Measurements from ENCODE around the gene TMOD4.

TMOD4 gene

DNA sequence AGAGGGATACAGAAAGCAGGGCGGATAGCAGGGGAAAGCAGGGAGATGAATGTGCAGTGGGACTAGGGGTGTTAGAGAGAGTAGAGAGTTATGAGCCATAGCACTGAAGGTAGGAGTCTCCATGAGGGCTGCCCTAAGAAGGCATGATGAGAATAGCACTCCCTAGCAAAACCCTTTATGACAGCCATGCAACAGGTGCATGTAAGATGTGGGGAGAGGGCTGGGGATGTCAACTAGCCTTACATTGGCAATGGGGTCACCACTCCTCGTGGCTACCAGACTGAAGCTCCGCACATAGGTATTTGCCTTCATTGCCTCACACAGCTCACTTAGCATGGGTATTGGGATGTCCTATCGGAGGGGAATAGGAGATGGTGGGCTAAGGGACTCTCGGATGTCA, 4.6 kb downstream of the TMOD4 start:
- no peak for DNase-seq (ENCODE audit: low read depth)
- TF ChIP-seq, protein P1, sequence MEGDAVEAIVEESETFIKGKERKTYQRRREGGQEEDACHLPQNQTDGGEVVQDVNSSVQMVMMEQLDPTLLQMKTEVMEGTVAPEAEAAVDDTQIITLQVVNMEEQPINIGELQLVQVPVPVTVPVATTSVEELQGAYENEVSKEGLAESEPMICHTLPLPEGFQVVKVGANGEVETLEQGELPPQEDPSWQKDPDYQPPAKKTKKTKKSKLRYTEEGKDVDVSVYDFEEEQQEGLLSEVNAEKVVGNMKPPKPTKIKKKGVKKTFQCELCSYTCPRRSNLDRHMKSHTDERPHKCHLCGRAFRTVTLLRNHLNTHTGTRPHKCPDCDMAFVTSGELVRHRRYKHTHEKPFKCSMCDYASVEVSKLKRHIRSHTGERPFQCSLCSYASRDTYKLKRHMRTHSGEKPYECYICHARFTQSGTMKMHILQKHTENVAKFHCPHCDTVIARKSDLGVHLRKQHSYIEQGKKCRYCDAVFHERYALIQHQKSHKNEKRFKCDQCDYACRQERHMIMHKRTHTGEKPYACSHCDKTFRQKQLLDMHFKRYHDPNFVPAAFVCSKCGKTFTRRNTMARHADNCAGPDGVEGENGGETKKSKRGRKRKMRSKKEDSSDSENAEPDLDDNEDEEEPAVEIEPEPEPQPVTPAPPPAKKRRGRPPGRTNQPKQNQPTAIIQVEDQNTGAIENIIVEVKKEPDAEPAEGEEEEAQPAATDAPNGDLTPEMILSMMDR (conservative IDR thresholded peaks at IDR 0.05; ENCODE audit: low read length) = no peak

DNA sequence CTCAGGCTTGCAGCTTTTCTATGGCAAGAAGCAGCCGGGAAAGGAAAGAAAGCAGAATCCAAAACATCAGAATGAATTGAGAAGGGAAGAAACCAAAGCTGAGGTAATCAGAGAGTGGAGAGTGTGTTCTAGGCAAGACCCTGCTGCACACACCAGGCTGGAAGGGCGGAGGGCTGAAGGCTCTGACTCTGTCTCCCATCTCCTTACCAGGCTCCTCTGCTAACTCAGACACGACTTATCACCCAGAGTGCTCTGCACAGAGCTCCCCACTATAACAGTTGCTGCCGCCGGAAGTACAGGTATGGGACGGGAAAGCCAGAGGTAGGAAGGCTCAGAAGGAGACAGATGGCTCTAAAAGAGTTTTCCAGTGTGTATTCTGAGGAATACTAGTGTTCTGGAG, 8.7 kb downstream of the TMOD4 start:
- TF ChIP-seq, protein P1 (conservative IDR thresholded peaks at IDR 0.05; ENCODE audit: low read length) = no peak
- no peak for DNase-seq (ENCODE audit: low read depth)
- peak overlapping the region; percentile 98 for H3K4me3 ChIP-seq (ENCODE audit: low read length)

More for the DNA sequence above, 4.6 kb downstream of the TMOD4 start:
- H3K4me3 ChIP-seq (ENCODE audit: low read length) = no peak overlapping the region

DNA sequence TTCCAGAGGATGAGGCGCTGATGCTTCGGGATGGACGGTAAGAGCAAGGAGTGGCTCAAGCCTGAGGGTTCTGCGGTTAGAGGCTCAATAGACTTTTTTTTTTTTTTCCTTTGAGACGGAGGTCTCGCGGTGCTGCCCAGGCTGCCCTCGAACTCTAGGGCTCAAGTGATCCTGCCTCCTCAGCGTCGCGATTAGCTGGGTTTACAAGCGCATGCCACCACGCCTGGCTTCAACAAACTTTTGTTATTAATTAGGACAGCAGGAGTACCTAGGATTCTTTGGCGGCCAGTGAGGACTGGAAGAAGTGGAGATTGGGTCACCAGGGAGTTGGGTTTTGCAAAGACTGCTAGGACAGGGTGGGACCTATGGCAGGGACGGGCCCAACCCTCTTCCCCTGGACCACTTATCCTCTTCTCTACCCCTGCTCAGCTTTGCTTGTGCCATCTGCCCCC, 9.2 kb downstream of the TMOD4 start:
- TF ChIP-seq, protein P1 (conservative IDR thresholded peaks at IDR 0.05; ENCODE audit: low read length) = no peak
- peak overlapping the region; percentile 98 for H3K4me3 ChIP-seq (ENCODE audit: low read length)
- peak; percentile 81 for DNase-seq (ENCODE audit: low read depth)

DNA sequence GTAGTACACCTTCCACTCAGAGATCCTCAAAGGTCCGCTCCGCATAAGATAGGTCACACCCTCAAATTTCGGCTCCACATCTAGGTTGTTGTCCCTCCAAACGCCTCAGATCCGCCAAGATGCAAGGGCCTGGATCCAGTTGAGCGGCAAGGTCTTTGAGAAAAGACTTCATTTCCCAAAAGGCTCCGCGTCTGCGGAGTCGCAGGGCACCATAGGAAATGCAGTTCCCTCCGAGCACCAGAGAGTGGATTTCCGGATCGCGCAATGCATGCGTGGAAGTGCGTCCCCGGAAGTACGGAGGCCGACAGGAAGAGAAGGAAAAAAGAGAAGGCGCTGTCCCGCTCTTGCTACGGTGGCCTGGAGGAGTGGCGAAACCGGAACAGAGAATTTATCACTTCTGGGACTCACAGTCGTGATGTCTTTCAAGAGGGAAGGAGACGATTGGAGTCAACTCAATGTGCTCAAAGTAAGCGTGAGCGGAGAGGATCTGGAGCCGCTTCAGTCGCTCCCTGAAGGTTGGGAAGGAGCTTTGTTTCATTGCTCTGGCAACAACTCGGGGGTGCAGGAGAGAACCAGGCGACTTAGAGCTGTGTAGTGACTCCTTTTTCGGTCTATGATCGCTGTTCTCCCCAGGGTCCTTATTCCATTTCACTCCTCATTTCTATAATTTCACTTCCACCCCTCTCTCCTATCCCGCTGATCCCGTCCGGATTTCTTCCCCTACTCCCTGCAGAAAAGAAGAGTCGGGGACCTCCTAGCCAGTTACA, 9.9 kb downstream of the TMOD4 start, which contains the start of the genes LYSMD1 and SCNM1:
LYSMD1 (minus strand) TSS at position 165 of the 767 bp plus-strand sequence. CDS start 644 bp downstream, outside the sequence.
SCNM1 (plus strand) TSS at position 407 of the 767 bp plus-strand sequence; CDS start at position 416, 9 bp downstream.
- H3K4me3 ChIP-seq (ENCODE audit: low read length) = peak within 1 kb of the TSS; percentile 98
- TF ChIP-seq, protein P1 (conservative IDR thresholded peaks at IDR 0.05; ENCODE audit: low read length) = 0 out of 2 replicates have a peak, but pooled peaks have one; percentile 15
- peak; percentile 99 for DNase-seq (ENCODE audit: low read depth)

DNA sequence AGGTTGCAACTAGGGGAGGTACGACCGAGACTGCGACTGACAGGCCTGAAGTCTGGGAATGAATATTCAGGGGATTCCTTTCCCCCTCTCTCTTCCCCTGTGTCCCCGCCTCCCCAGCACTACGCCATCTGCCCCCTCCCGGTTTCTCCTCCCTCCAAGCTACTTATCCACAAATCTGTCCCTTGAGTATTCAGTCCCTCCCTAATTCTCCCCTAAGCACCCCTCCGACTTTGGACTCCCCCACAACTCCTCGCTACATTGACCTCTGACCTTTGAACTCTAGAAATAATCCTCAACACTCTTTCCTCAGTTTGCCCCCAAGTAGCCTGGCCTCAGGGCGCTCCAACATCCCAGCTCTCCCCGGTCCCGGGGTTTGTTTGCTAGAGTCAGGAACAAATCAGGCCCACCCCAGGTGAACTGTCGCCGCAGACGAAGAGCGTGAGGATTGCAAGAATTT, 10.5 kb downstream of the TMOD4 start:
- peak overlapping the region; percentile 98 for H3K4me3 ChIP-seq (ENCODE audit: low read length)
- peak; percentile 59 for DNase-seq (ENCODE audit: low read depth)
- TF ChIP-seq, protein P1 (conservative IDR thresholded peaks at IDR 0.05; ENCODE audit: low read length) = no peak; the same call in 1 of the 2 replicates

DNA sequence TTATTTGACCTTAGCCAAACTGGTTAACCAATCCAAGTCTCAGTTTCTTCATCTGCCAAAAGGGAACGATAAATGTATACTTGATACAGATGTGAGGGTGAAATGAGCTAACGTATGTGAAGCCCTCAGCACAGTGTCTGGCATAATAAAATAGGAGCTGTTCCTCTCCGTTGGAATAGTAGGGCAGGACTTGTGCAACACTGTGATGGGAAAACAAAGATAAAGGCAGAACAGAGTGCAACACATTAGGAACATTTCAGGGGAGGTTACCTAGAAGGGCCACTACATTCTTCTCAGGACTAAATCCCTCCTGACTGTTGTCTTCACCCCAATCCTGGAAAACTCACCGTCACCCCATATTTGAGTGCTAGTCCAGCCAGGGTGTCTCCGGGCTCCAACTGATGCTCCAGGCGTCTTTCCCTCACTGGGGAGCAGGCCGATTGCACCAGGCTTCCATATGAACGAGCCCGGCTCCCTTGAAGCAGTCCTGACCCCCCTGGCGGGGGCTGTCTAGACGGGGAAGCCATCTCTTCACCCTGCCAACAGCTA, 11.0 kb downstream of the TMOD4 start:
- H3K4me3 ChIP-seq (ENCODE audit: low read length) = peak overlapping the region; percentile 98
- TF ChIP-seq, protein P1 (conservative IDR thresholded peaks at IDR 0.05; ENCODE audit: low read length) = no peak
- DNase-seq (ENCODE audit: low read depth) = peak; percentile 22

Data from AG10803 (cell line).